Measurements from ENCODE around the gene CLIC4. TPM values are rescaled to one million over a fixed set of nuclear protein-coding genes. Genes with fewer than 3 reads are reported as not detected.
"Not testable (repeated sequence)": the region's sequence is repeated elsewhere in the genome, so short reads cannot be mapped to it uniquely, and the experiment has no call there.

The CLIC4 gene
- polyA plus RNA-seq, 1 experiment = 561 TPM

GRCh38 chr1:24726741-24727140 is 18.5 kb upstream of the CLIC4 start:
- no peak overlapping the region for H3K4me3 ChIP-seq (ENCODE audit: low read depth, low read length)
- TF ChIP-seq CTCF (IDR thresholded peaks at IDR 0.05; ENCODE audit: low read depth, low read length) = no peak
- CTCF ChIA-PET = interaction anchor here (4.4 kb wide), 1 partner anchor 38 kb away, joined by 17 read pairs; no protein-coding TSS in a partner anchor
- H3K9me3 ChIP-seq (ENCODE audit: control insufficient read depth, insufficient read depth, low read length) = peaks cover under 1% of the 10 kb centered on the region; the same call in 1 of the 2 replicates
- POLR2A ChIA-PET = interaction anchor here (1.2 to 1.8 kb wide), 3 partner anchors 9 to 18 kb away, joined by 4 to 16 read pairs (median 7); partner anchors contain the start of gene CLIC4
- peak overlapping the region; percentile 68 for H3K27ac ChIP-seq (ENCODE audit: low read depth, low read length)
- H3K27me3 ChIP-seq (ENCODE audit: control insufficient read depth, insufficient read depth, low read length) = no peaks in the 10 kb centered on the region
- DNase-seq (ENCODE audit: low read depth, low spot score) = no peak

GRCh38 chr1:24727501-24728216 is 17.6 kb upstream of the CLIC4 start:
- peak overlapping the region; percentile 31; the same call in 1 of the 2 replicates for H3K4me3 ChIP-seq (ENCODE audit: low read depth, low read length)
- no peaks in the 10 kb centered on the region for H3K27me3 ChIP-seq (ENCODE audit: control insufficient read depth, insufficient read depth, low read length)
- no peak for TF ChIP-seq CTCF (IDR thresholded peaks at IDR 0.05; ENCODE audit: low read depth, low read length)
- H3K9me3 ChIP-seq (ENCODE audit: control insufficient read depth, insufficient read depth, low read length) = no peaks in the 10 kb centered on the region
- POLR2A ChIA-PET = interaction anchor here (1.2 to 1.8 kb wide), 3 partner anchors 9 to 17 kb away, joined by 4 to 16 read pairs (median 7); partner anchors contain the start of gene CLIC4
- CTCF ChIA-PET = interaction anchor here (0.8 kb wide), 1 partner anchor 92 kb away, joined by 3 read pairs; no protein-coding TSS in a partner anchor
- peak overlapping the region; percentile 68 for H3K27ac ChIP-seq (ENCODE audit: low read depth, low read length)
- DNase-seq (ENCODE audit: low read depth, low spot score) = no peak

GRCh38 chr1:24728982-24729381 is 16.3 kb upstream of the CLIC4 start:
- CTCF ChIA-PET = no interaction called here
- H3K4me3 ChIP-seq (ENCODE audit: low read depth, low read length) = no peak overlapping the region
- no peaks in the 10 kb centered on the region for H3K9me3 ChIP-seq (ENCODE audit: control insufficient read depth, insufficient read depth, low read length)
- no peak overlapping the region for H3K27ac ChIP-seq (ENCODE audit: low read depth, low read length)
- POLR2A ChIA-PET = no interaction called here
- no peak for TF ChIP-seq CTCF (IDR thresholded peaks at IDR 0.05; ENCODE audit: low read depth, low read length)
- no peak for DNase-seq (ENCODE audit: low read depth, low spot score)
- no peaks in the 10 kb centered on the region for H3K27me3 ChIP-seq (ENCODE audit: control insufficient read depth, insufficient read depth, low read length)

- no peaks in the 10 kb centered on the region for H3K9me3 ChIP-seq (ENCODE audit: control insufficient read depth, insufficient read depth, low read length)
- ChIA-PET POLR2A (interaction anchor here (1.4 kb wide), 1 partner anchor 13 kb away, joined by 4 read pairs; the partner anchor contains the start of gene CLIC4), CTCF (interaction anchor here (0.6 to 1.4 kb wide), 5 partner anchors 12 to 998 kb away, joined by 3 to 6 read pairs (median 3); partner anchors contain the start of gene CLIC4)
- no peak for TF ChIP-seq CTCF (IDR thresholded peaks at IDR 0.05; ENCODE audit: low read depth, low read length)
- no peaks in the 10 kb centered on the region for H3K27me3 ChIP-seq (ENCODE audit: control insufficient read depth, insufficient read depth, low read length)
- H3K4me3 ChIP-seq (ENCODE audit: low read depth, low read length) = no peak overlapping the region
- no peak overlapping the region for H3K27ac ChIP-seq (ENCODE audit: low read depth, low read length)
- DNase-seq (ENCODE audit: low read depth, low spot score) = no peak
These were observed 12.9 kb upstream of the CLIC4 start for GRCh38 chr1:24732186-24732885.

- ChIA-PET CTCF (interaction anchor here (0.7 to 1.4 kb wide), 2 partner anchors 11 to 999 kb away, joined by 3 to 6 read pairs; partner anchors contain the start of gene CLIC4), POLR2A (interaction anchor here (1.4 kb wide), 1 partner anchor 12 kb away, joined by 4 read pairs; the partner anchor contains the start of gene CLIC4)
- not testable (repeated sequence) for H3K27me3 ChIP-seq (ENCODE audit: control insufficient read depth, insufficient read depth, low read length); H3K9me3 ChIP-seq (ENCODE audit: control insufficient read depth, insufficient read depth, low read length); DNase-seq (ENCODE audit: low read depth, low spot score); H3K27ac ChIP-seq (ENCODE audit: low read depth, low read length); H3K4me3 ChIP-seq (ENCODE audit: low read depth, low read length)
These were observed 11.9 kb upstream of the CLIC4 start for GRCh38 chr1:24733342-24733741.

Measured in AG04450 (cell line).